Osteocyte (in vitro differentiated cells): Measurements from ENCODE around the gene LIN37. TPM values are rescaled to one million over a fixed set of nuclear protein-coding genes. Genes with fewer than 3 reads are reported as not detected.

ENCODE experiments used
- DNase-seq: peaks from one replicate; pipeline ENCODE4 v3.0.0; 2021; ENCODE audit warnings: mixed read lengths; ENCODE audit not compliant: unreplicated experiment; ENCODE audit errors: extremely low spot score
- H3K27ac Mint-ChIP-seq: one replicate; pipeline ENCODE4 v1.8.0; 2021; ENCODE audit warnings: mild to moderate bottlenecking, mixed read lengths; ENCODE audit not compliant: unreplicated experiment
- H3K27me3 Mint-ChIP-seq: one replicate; pipeline ENCODE4 v1.8.0; 2021; ENCODE audit warnings: mixed read lengths; ENCODE audit not compliant: unreplicated experiment
- H3K36me3 Mint-ChIP-seq: one replicate; pipeline ENCODE4 v1.8.0; 2021; ENCODE audit warnings: mixed read lengths; ENCODE audit not compliant: unreplicated experiment
- H3K4me1 Mint-ChIP-seq: one replicate; pipeline ENCODE4 v1.8.0; 2021; ENCODE audit warnings: mixed read lengths; ENCODE audit not compliant: unreplicated experiment
- H3K4me3 Mint-ChIP-seq: one replicate; pipeline ENCODE4 v1.8.0; 2021; ENCODE audit warnings: mild to moderate bottlenecking, moderate library complexity, mixed read lengths; ENCODE audit not compliant: unreplicated experiment
- H3K9me3 Mint-ChIP-seq: one replicate; pipeline ENCODE4 v1.8.0; 2021; ENCODE audit warnings: mixed read lengths; ENCODE audit not compliant: unreplicated experiment
- CTCF ChIP-seq: fragments of 200-600 bp; sonication (generic); IDR thresholded peaks from 2 replicates; pipeline ENCODE4 v1.5.0; 2021; ENCODE audit warnings: antibody characterized with exemption, mild to moderate bottlenecking, moderate library complexity
- total RNA-seq: library from RNA; stranded (reverse); gene quantifications from 2 replicates; pipeline ENCODE4 v1.2.1, GENCODE V29; 2021

The LIN37 gene
- total RNA-seq, 1 donor from 2014 or later: 15.7 TPM

- H3K27me3 Mint-ChIP-seq: no peaks in the 10 kb centered on the region
- no peak for DNase-seq
- TF ChIP-seq CTCF: no peak
- H3K4me3 Mint-ChIP-seq: no peak overlapping the region
- H3K4me1 Mint-ChIP-seq: no peaks in the 10 kb centered on the region
- no peaks in the 10 kb centered on the region for H3K9me3 Mint-ChIP-seq
- H3K36me3 Mint-ChIP-seq: no peaks in the 10 kb centered on the region
- no peak overlapping the region for H3K27ac Mint-ChIP-seq
These were observed 41.0 kb downstream of the LIN37 start for GRCh38 chr19:35789195-35789977.

GRCh38 chr19:35789978-35790944 is 41.9 kb downstream of the LIN37 start:
- no peaks in the 10 kb centered on the region for H3K9me3 Mint-ChIP-seq
- no peak for TF ChIP-seq CTCF
- no peaks in the 10 kb centered on the region for H3K4me1 Mint-ChIP-seq
- H3K27me3 Mint-ChIP-seq: no peaks in the 10 kb centered on the region
- DNase-seq: no peak
- no peak overlapping the region for H3K4me3 Mint-ChIP-seq
- no peaks in the 10 kb centered on the region for H3K36me3 Mint-ChIP-seq
- H3K27ac Mint-ChIP-seq: no peak overlapping the region

- no peak for DNase-seq
- no peak overlapping the region for H3K27ac Mint-ChIP-seq
- H3K4me3 Mint-ChIP-seq: no peak overlapping the region
- H3K4me1 Mint-ChIP-seq: no peaks in the 10 kb centered on the region
- no peaks in the 10 kb centered on the region for H3K9me3 Mint-ChIP-seq
- TF ChIP-seq CTCF: no peak
- no peaks in the 10 kb centered on the region for H3K36me3 Mint-ChIP-seq
- H3K27me3 Mint-ChIP-seq: no peaks in the 10 kb centered on the region
These were observed 42.8 kb downstream of the LIN37 start for GRCh38 chr19:35790981-35791813.

- Mint-ChIP-seq H3K27ac (no peak overlapping the region), H3K9me3 (no peaks in the 10 kb centered on the region), H3K27me3 (no peaks in the 10 kb centered on the region), H3K4me3 (no peak overlapping the region), H3K4me1 (no peaks in the 10 kb centered on the region), H3K36me3 (no peaks in the 10 kb centered on the region)
- DNase-seq: no peak
- no peak for TF ChIP-seq CTCF
These were observed 43.5 kb downstream of the LIN37 start for GRCh38 chr19:35791814-35792279.
